ENCODE data around the gene TRIM9. TPM values are rescaled to one million over a fixed set of nuclear protein-coding genes. Genes with fewer than 3 reads are reported as not detected.

TRIM9 gene
- total RNA-seq, 1 experiment from 2014 or later = 2.6 TPM

GRCh38 chr14:50937800-50938199 lies 157.1 kb downstream of the TRIM9 start:
- TF ChIP-seq EZH2phosphoT487 (IDR thresholded peaks at IDR 0.05; ENCODE audit: borderline replicate concordance, low read length) (no peak), CTCF (conservative IDR thresholded peaks at IDR 0.05; ENCODE audit: low read depth, low read length) (no peak), EZH2 (IDR thresholded peaks at IDR 0.05; ENCODE audit: low read length, unreplicated experiment) (no peak)
- Histone ChIP-seq H3K36me3 (ENCODE audit: low read depth, low read length) (peaks cover 33% of the 10 kb centered on the region), H3K9ac (ENCODE audit: low read length) (no peak overlapping the region), H3K79me2 (ENCODE audit: low read length) (peaks cover 28% of the 10 kb centered on the region), H3K4me1 (ENCODE audit: insufficient read depth, low read length) (peaks cover 30% of the 10 kb centered on the region), H3K4me2 (ENCODE audit: low read length) (peak overlapping the region; percentile 0; the same call in 1 of the 2 replicates), H4K20me1 (ENCODE audit: low read length) (no peaks in the 10 kb centered on the region), H3K9me3 (ENCODE audit: low read length) (no peaks in the 10 kb centered on the region), H3K27ac (ENCODE audit: low read length) (no peak overlapping the region), H3K4me3 (ENCODE audit: low read length) (no peak overlapping the region), H3K27me3 (ENCODE audit: low read length) (no peaks in the 10 kb centered on the region), H3F3A (ENCODE audit: low read length, unreplicated experiment) (peaks cover 6% of the 10 kb centered on the region), H3K9me2 (replicated peaks; ENCODE audit: low read length) (no peaks in the 10 kb centered on the region), H2AFZ (ENCODE audit: low read length) (no peak overlapping the region)
- DNase-seq = no peak
- ATAC-seq = no peak
- BruUV-seq (replicated peaks) = no TSS peak
- CTCF ChIA-PET = no interaction called here
- POLR2A ChIA-PET (ENCODE audit: unreplicated experiment) = no interaction called here
- intact Hi-C loops (cut with micrococcal nuclease) = loop anchor here (5.0 kb wide), 1 partner anchor 40 kb away; no protein-coding TSS in a partner anchor

DNA sequence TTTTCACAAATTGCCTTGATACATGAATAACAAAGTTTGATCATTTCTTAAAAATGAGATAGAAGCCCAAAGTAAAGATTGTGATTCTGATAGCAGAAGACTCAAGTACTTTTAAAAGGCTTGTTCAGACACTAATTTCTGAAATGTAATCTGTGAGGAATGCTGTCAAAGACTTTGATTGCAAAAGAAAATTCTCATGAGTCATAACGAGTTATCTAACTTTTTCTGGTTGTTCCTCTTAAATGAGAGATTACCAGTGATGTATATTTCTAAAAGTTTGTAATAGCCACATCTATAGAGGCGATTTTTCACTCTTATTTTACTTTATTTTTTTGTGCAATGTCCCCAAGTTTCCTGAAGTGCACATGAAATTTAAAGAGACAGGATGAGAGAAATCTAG lies 157.6 kb downstream of the TRIM9 start:
- peak overlapping the region; percentile 0; the same call in 1 of the 2 replicates for H3K4me2 ChIP-seq (ENCODE audit: low read length)
- intact Hi-C loops (cut with micrococcal nuclease) = loop anchor here (5.0 kb wide), 1 partner anchor 40 kb away; no protein-coding TSS in a partner anchor
- no TSS peak for BruUV-seq (replicated peaks)
- TF ChIP-seq CTCF (conservative IDR thresholded peaks at IDR 0.05; ENCODE audit: low read depth, low read length) = no peak
- no peak for TF ChIP-seq EZH2phosphoT487 (IDR thresholded peaks at IDR 0.05; ENCODE audit: borderline replicate concordance, low read length)
- no peak for TF ChIP-seq EZH2 (IDR thresholded peaks at IDR 0.05; ENCODE audit: low read length, unreplicated experiment)
- ATAC-seq (peak; percentile 18; the same call in 1 of the 2 replicates), DNase-seq (peak; percentile 73)
- peaks cover 6% of the 10 kb centered on the region for H3F3A ChIP-seq (ENCODE audit: low read length, unreplicated experiment)
- ChIA-PET CTCF (no interaction called here), POLR2A (ENCODE audit: unreplicated experiment) (no interaction called here)
- H3K4me1 ChIP-seq (ENCODE audit: insufficient read depth, low read length) = peaks cover 30% of the 10 kb centered on the region
- H3K27ac ChIP-seq (ENCODE audit: low read length) = no peak overlapping the region
- H3K36me3 ChIP-seq (ENCODE audit: low read depth, low read length) = peaks cover 38% of the 10 kb centered on the region
- H4K20me1 ChIP-seq (ENCODE audit: low read length) = no peaks in the 10 kb centered on the region
- H2AFZ ChIP-seq (ENCODE audit: low read length) = no peak overlapping the region
- H3K9ac ChIP-seq (ENCODE audit: low read length) = no peak overlapping the region
- no peaks in the 10 kb centered on the region for H3K27me3 ChIP-seq (ENCODE audit: low read length)
- no peaks in the 10 kb centered on the region for H3K9me2 ChIP-seq (replicated peaks; ENCODE audit: low read length)
- no peaks in the 10 kb centered on the region for H3K9me3 ChIP-seq (ENCODE audit: low read length)
- H3K4me3 ChIP-seq (ENCODE audit: low read length) = no peak overlapping the region
- peaks cover 23% of the 10 kb centered on the region for H3K79me2 ChIP-seq (ENCODE audit: low read length)

DNA sequence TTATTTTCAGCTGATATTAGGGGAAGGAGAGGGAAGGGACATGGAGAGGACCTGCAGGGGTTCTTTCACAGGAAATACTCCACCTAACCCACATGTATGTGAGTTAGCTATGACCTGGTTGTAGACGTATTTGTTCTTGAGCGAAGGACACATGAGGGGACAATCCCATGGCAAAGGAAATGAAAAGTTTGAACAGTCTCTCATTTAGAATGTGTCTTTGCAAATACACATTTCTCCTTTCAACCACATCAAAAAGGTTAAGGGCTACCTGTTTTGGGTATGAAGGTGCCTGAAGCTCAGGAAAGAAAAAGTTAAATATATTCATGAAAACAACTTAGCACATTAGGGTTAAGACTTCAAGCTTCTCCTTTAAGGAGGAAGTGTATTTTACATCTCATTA lies 158.0 kb downstream of the TRIM9 start:
- ChIA-PET POLR2A (ENCODE audit: unreplicated experiment) (no interaction called here), CTCF (no interaction called here)
- no TSS peak for BruUV-seq (replicated peaks)
- peaks cover 6% of the 10 kb centered on the region for H3F3A ChIP-seq (ENCODE audit: low read length, unreplicated experiment)
- no peaks in the 10 kb centered on the region for H3K27me3 ChIP-seq (ENCODE audit: low read length)
- H3K27ac ChIP-seq (ENCODE audit: low read length) = no peak overlapping the region
- no peak overlapping the region for H3K9ac ChIP-seq (ENCODE audit: low read length)
- no peak overlapping the region for H3K4me3 ChIP-seq (ENCODE audit: low read length)
- peak overlapping the region; percentile 0; the same call in 1 of the 2 replicates for H3K4me2 ChIP-seq (ENCODE audit: low read length)
- intact Hi-C loops (cut with micrococcal nuclease) = loop anchor here (5.0 kb wide), 1 partner anchor 40 kb away; no protein-coding TSS in a partner anchor
- no peaks in the 10 kb centered on the region for H3K9me3 ChIP-seq (ENCODE audit: low read length)
- H3K79me2 ChIP-seq (ENCODE audit: low read length) = peaks cover 18% of the 10 kb centered on the region
- no peaks in the 10 kb centered on the region for H3K9me2 ChIP-seq (replicated peaks; ENCODE audit: low read length)
- ATAC-seq (no peak; the same call in 1 of the 2 replicates), DNase-seq (no peak)
- TF ChIP-seq CTCF (conservative IDR thresholded peaks at IDR 0.05; ENCODE audit: low read depth, low read length) (no peak), EZH2 (IDR thresholded peaks at IDR 0.05; ENCODE audit: low read length, unreplicated experiment) (no peak), EZH2phosphoT487 (IDR thresholded peaks at IDR 0.05; ENCODE audit: borderline replicate concordance, low read length) (no peak)
- H3K36me3 ChIP-seq (ENCODE audit: low read depth, low read length) = peaks cover 38% of the 10 kb centered on the region
- H2AFZ ChIP-seq (ENCODE audit: low read length) = no peak overlapping the region
- peaks cover 30% of the 10 kb centered on the region for H3K4me1 ChIP-seq (ENCODE audit: insufficient read depth, low read length)
- no peaks in the 10 kb centered on the region for H4K20me1 ChIP-seq (ENCODE audit: low read length)
